ENCODE results near the gene PEX10.

Gene PEX10

DNA sequence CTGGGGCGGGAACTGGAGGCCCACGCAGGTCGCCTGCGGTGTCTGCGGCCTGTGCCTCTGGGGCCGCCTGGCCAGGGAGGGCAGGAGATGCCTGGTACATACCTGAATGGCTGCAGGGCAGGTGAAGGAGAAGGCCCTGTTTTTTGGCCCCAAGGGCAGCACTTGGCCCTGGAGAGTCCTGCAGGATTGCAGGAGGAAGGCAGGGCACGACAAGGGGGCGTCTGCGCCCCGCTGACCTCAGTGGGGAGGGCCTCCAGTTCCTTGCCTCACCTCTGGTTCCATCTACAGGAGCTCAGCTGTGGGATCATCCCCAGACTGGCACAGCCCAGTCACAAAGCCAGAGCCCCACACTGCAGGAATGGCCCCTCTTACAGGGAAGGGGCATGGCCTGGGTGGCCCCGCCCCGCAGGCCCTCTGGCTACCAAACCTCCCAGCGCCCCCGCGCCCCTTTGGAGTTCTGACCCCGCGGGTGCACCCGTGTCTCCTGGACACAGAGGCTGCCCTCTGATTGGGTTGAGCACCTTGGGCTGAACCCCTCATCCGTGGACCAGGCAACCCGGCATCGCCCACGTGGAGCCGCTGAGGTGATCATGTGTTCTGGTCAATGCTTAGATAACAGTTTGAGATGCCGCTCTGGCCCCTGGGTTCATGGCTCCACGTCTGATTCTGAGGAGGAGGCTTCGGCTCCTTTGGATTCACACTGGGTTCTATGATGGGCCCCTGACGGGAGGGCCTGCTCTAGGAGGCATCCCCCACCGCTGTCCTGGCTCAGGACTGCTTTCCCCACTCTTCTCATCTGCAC lies 1.3 kb upstream of the PEX10 start:
- DNase-seq (ENCODE audit: low read depth), result peak; percentile 36
- TF ChIP-seq, protein P1, sequence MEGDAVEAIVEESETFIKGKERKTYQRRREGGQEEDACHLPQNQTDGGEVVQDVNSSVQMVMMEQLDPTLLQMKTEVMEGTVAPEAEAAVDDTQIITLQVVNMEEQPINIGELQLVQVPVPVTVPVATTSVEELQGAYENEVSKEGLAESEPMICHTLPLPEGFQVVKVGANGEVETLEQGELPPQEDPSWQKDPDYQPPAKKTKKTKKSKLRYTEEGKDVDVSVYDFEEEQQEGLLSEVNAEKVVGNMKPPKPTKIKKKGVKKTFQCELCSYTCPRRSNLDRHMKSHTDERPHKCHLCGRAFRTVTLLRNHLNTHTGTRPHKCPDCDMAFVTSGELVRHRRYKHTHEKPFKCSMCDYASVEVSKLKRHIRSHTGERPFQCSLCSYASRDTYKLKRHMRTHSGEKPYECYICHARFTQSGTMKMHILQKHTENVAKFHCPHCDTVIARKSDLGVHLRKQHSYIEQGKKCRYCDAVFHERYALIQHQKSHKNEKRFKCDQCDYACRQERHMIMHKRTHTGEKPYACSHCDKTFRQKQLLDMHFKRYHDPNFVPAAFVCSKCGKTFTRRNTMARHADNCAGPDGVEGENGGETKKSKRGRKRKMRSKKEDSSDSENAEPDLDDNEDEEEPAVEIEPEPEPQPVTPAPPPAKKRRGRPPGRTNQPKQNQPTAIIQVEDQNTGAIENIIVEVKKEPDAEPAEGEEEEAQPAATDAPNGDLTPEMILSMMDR (IDR thresholded peaks at IDR 0.05; ENCODE audit: low read depth, low read length), result no peak
- TF ChIP-seq, protein P2, sequence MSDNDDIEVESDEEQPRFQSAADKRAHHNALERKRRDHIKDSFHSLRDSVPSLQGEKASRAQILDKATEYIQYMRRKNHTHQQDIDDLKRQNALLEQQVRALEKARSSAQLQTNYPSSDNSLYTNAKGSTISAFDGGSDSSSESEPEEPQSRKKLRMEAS (IDR thresholded peaks at IDR 0.05; ENCODE audit: low read depth, low read length), result peak; percentile 49; the same call in 1 of the 2 replicates
- H3K4me3 ChIP-seq (ENCODE audit: low read depth, low read length), result peak overlapping the region; percentile 50

DNA sequence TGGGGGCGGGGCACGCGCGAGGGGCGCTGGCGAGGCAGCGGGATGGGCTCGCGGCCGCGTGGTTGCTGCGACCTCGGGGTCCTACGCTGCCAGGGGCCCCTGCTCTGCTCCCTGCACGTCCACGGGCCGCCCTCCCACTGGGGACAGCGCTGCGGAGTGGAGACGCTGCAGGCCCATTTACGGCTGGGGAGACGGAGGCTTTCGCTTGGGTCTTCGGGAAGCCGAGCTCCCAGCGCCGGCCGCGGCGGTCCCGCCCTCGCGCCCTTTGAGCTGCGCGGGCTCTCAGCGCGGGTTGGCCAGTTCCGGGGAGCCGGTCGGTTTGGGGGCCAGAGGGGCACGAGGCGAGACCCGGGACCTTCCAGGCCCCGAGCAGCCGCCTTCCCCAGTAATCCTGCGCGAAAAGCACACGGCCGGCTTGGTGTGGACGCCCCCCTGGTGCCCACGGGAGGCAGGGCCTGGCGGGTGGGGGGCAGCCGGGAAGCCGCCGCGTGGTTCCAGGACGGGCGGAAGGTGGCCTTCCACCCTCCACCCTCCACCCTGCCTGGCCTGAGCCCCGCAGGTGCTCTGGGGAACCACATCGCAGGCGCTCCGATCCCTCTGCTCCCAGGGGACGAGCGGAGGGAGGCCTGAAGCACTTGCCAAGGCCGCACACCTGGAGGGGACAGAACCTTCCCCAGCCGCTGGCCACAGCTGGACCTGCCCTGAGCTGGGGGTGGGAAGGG lies 570 bp upstream of the PEX10 start:
- peak overlapping the region; percentile 50 for H3K4me3 ChIP-seq (ENCODE audit: low read depth, low read length)
- TF ChIP-seq MYC (IDR thresholded peaks at IDR 0.05; ENCODE audit: low read depth, low read length) (peak; percentile 23; the same call in 1 of the 2 replicates), POLR2A (IDR thresholded peaks at IDR 0.05; ENCODE audit: extremely low read depth, insufficient read length) (peak; percentile 73)
- TF ChIP-seq, protein P2 (IDR thresholded peaks at IDR 0.05; ENCODE audit: low read depth, low read length), result no peak
- peak; percentile 50 for DNase-seq (ENCODE audit: low read depth)

DNA sequence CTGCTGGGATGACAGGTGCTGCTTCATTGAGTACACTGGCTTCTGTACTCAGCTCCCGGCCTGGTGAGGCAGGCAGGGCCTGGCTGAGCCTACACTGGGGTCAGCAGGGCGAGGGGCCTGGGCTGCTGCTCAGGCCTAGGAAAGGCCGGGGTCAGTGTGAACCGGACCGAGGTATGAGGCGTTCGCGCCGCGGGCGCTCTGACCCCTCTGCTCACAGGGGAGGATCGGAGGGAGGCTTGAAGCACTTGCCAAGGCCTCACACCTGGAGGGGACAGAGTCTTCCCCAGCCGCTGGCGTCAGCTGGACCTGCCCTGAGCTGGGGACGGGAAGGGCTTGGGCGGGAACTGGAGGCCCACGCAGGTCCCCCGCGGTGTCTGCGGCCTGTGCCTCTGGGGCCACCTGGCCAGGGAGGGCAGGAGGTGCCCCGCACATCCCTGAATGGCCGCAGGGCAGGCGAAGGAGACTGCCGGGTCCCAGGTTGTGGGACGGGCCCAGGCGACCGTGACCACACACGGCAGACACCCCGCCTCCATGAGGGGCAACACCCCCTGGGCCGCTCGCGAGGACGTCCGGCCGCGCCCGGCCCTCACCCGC lies 466 bp downstream of the PEX10 start:
- TF ChIP-seq POLR2A (IDR thresholded peaks at IDR 0.05; ENCODE audit: extremely low read depth, insufficient read length) (no peak), MYC (IDR thresholded peaks at IDR 0.05; ENCODE audit: low read depth, low read length) (no peak)
- TF ChIP-seq, protein P1 (IDR thresholded peaks at IDR 0.05; ENCODE audit: low read depth, low read length), result no peak
- TF ChIP-seq, protein P2 (IDR thresholded peaks at IDR 0.05; ENCODE audit: low read depth, low read length), result no peak
- no peak for DNase-seq (ENCODE audit: low read depth)
- peak overlapping the region; percentile 78 for H3K4me3 ChIP-seq (ENCODE audit: low read depth, low read length)

DNA sequence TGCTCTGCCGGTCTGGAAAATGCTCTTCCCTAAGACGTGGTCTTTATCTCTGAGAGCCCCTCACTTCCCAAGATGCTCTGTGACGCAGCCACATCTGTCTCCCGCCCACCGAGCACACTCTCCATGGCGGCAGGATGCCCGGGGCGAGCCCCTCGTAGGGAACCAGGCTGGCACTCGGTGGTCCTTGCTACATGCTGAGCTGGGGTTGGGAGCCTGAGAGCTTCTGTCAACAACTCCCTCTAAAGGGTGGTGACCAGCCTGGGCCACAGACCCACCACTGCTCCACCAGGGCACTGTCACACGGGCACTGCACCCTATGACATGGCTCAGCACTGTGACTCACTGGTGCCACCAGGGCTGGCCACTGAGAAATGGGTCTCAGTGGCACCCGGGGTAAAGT lies 2.6 kb downstream of the PEX10 start:
- DNase-seq (ENCODE audit: low read depth), result no peak
- TF ChIP-seq, protein P2 (IDR thresholded peaks at IDR 0.05; ENCODE audit: low read depth, low read length), result no peak
- TF ChIP-seq POLR2A (IDR thresholded peaks at IDR 0.05; ENCODE audit: extremely low read depth, insufficient read length) (no peak), MYC (IDR thresholded peaks at IDR 0.05; ENCODE audit: low read depth, low read length) (no peak)
- TF ChIP-seq, protein P1 (IDR thresholded peaks at IDR 0.05; ENCODE audit: low read depth, low read length), result no peak
- no peak overlapping the region for H3K4me3 ChIP-seq (ENCODE audit: low read depth, low read length)

DNA sequence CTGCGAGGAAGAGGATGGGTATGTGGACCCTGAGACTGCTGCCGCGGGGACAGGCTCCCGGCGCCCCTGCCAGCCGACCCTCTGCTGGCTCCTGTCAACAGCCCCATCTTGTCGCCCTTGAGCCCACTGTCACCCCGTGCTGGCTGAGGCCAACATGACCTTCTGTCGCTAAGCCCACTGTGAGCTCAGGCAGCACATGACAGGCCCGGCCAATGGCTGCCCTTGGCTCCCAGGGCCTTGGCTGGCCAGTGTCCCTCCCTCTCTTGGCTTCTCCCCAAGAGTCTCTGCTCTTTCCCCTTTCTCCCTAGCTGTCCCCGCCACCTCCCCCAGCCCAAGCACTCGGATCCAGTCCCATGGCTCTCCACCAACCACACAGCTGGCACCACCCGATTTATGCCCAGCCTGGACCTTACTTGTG lies 3.5 kb downstream of the PEX10 start:
- no peak overlapping the region for H3K4me3 ChIP-seq (ENCODE audit: low read depth, low read length)
- DNase-seq (ENCODE audit: low read depth), result no peak
- TF ChIP-seq MYC (IDR thresholded peaks at IDR 0.05; ENCODE audit: low read depth, low read length), result no peak
- TF ChIP-seq, protein P2 (IDR thresholded peaks at IDR 0.05; ENCODE audit: low read depth, low read length), result no peak
- no peak for TF ChIP-seq POLR2A (IDR thresholded peaks at IDR 0.05; ENCODE audit: extremely low read depth, insufficient read length)
- TF ChIP-seq, protein P1 (IDR thresholded peaks at IDR 0.05; ENCODE audit: low read depth, low read length), result no peak
